Stimulated activated CD4-positive, alpha-beta T cell treated with anti-CD3 and anti-CD28 coated beads, Interleukin-12 subunit alpha, Interleukin-12 subunit beta, amount 100 ng/mL, for 48 hours (primary cell): ENCODE measurements around the gene CNDP2.
"Not testable (repeated sequence)": the region's sequence is repeated elsewhere in the genome, so short reads cannot be mapped to it uniquely, and the experiment has no call there.

Source experiments
- DNase-seq, 3 donors: peaks; one replicate each; pipeline ENCODE4 v3.0.0-alpha.2; 2020; ENCODE audit warnings: low read depth in 2 of 3, low spot score in 1 of 3

The CNDP2 gene

GRCh38 chr18:74516271-74517235, 20.4 kb downstream of the CNDP2 start:
- DNase-seq, result no peak

DNA sequence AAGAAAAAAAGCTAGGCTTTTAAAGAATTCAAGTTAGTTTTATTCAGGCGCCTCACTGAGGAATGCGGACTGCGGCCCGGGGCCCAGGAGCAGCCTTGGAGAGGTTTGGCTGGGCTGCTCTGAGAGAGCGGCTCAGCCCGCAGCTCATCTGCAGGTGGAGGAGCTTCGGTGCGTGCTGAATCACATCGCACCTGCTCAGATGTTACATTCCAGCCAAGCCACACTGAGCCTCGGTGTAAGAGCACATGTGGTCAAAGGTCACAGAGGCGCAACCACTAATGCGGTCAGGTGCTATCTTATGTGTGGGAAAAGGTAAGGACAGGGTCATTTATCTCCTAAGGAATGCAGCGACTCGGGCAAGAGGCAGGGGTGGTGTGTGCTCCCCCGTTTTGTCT, 21.1 kb downstream of the CNDP2 start:
- no peak for DNase-seq

DNA sequence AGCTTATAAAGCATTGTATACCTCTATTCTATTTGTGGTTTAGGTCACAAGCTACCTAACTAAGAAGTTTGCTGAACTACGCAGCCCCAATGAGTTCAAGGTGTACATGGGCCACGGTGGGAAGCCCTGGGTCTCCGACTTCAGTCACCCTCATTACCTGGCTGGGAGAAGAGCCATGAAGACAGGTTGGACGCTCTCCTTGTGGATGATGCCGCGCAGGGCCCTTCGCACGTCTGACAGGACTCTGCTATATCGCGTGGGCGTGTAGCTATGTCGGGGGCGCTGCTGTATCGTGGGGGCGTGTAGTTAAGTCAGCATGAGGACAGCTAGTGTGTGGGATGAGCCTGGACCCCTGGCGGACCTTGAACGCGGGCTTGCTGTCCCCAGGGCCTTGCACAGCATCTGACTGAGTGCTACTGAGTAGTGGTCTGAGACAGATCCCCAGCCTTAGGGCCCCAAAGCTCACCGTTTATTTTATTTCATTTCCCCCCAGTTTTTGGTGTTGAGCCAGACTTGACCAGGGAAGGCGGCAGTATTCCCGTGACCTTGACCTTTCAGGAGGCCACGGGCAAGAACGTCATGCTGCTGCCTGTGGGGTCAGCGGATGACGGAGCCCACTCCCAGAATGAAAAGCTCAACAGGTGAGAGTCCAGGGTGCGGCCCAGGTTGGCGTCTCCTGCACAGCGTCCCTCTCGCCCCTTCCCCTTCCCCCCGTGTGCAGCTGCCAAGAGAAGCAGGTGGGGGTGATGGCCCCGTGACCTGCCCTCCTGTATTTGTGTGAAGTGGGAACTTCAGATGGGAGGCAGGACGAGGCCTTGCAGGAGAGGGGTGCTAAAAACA, 22.5 kb downstream of the CNDP2 start:
- DNase-seq, result no peak

GRCh38 chr18:74519320-74520095, 23.3 kb downstream of the CNDP2 start:
- no peak for DNase-seq

GRCh38 chr18:74520096-74520833, 24.1 kb downstream of the CNDP2 start:
- no peak for DNase-seq

DNA sequence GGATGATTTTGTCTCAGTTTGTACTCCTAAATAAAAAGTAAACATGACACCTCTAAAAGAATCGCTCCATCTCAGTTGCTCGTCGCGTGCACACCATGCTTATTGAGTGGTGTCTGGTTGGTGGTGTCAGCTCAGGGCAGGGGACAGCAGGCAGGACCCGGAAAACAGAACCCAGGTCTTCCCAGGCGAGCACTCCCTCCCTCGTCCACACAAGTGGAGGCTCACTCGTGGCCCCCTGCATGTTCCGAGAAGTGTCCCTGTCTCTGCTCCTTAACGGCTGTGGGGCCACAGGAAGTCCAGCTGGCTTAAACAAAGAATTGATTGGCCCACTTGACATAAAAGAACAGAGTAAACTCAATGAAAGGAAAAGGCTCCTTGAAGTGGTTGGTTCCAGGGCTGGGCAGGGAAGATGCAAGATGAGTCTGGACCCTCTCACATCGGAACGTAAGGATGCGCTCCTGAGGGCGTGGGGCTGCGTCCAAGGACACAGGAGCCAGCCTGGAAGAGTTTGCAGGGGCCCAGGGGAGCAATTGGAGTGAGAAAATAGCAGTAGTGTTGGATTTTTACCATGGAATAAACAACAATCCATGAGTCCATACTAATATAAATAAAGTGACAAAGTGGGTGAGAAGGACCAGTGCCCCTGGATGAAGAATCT, 25.0 kb downstream of the CNDP2 start:
- DNase-seq, result no peak

- no peak for DNase-seq
Measured at GRCh38 chr18:74522635-74523548, 26.7 kb downstream of the CNDP2 start.

- no peak for DNase-seq
Measured at GRCh38 chr18:74524097-74524496, 27.9 kb downstream of the CNDP2 start.

DNA sequence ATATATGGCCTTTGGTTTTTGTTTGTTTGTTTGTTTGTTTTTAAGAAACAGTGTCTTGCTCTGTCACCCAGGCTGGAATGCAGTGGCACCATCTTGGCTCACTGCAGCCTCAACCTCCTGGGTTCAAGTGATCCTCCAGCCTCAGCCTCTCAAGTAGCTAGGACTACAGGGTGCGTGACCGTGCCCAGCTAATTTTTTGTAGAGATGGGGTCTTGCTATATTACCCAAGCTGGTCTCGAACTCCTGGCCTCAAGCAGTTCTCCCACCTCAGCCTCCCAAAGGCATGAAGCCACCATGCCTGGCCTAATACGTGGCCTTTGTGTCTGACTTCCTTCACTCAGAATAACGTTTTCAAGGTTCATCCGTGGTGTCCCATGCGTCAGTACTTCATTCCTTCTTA, 28.8 kb downstream of the CNDP2 start:
- not testable (repeated sequence) for DNase-seq

- DNase-seq, result no peak
Measured at GRCh38 chr18:74525741-74526140, 29.6 kb downstream of the CNDP2 start.

- DNase-seq, result no peak
Measured at GRCh38 chr18:74526488-74526887, 30.3 kb downstream of the CNDP2 start.

GRCh38 chr18:74528478-74528877, 32.3 kb downstream of the CNDP2 start:
- DNase-seq, result no peak

GRCh38 chr18:74528913-74529312, 32.8 kb downstream of the CNDP2 start:
- DNase-seq, result no peak

DNA sequence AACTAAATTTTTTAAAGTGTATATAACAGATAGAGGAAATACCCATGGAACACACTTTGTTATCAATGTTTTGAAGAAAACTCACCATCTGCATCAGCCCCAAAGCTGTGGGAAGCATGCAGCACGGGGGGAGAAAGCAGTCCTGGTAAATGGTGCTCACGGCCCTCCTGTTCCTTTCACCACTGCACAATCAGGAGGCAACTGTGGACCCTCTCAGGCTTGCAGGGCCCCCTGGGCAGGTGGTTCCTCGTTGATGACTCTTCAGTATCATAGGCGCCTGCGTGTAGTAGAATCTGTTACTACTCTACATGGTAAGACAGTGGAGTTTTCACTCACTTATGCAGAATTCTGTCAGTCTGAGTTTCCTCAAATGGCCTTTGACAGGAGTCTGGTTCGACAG, 33.2 kb downstream of the CNDP2 start:
- no peak for DNase-seq

DNA sequence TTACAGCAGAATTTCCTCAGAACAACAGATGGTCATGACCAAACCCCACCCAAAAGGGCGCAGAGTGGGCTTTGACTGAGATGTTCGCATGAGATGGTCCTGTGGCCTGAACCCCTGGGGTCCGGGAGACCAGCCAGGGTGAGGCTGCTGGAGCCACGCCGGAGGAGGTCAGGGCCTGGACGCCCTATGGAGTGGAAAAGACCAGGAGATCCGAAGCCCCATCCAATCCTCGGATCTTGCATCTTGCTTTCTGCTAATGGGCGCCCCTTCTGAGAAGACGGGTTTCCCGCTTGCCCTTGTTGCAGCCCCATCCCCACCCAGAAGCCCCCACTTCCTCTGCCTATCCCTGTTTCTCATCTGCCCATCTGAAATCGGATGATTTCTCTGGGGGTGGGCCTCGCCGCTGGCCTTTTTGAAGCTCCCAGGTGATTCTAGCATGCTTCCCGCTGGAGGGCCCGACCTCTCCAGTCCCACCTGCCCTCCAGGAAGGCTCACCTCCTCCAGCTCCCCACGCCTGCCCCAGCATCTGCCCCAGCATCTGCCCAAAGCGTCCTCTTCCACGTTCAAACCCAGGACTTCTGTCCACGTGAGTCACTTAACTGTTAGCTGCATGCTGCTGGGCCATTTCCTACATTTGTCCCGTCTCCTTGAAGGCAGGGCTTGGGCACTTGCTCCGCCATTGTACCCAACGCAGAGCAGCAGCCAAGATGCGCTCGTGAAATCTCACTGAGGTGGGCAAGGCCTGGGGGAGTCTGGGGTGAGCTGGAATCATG, 33.8 kb downstream of the CNDP2 start:
- DNase-seq, result no peak

DNA sequence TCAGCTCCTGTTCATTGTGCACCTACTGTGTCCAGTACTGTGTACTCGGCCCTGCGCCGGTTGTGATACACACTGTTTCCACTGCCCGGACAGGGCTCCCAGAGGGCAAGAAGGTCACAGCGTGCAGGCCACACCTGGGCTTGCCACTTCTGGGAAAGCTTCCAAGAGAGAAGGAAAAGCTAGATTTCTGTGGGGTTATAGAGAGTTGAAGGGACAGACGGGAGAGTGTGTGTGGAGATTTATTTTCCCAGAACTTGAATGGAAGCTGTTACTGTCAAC, 34.4 kb downstream of the CNDP2 start:
- DNase-seq, result no peak

DNA sequence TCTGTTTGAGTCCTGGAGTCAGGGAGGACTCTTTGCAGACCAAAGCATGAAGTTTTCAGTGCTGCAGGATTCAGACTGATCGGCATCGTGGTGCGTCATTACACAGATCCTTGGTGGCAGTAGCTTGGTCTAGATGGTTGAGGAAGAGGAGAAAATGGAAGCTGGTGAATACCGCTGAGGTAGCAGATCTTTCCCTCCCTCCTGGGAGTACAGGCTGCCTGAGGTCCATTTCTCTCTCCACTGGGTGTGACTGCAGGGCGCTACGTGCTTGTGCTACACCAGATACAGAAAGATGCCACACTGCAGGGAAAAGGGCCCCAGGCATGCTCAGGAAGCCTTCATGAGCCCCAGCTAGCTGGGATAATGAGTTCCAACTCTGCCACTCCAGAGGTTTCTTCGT, 34.9 kb downstream of the CNDP2 start:
- DNase-seq, result no peak

GRCh38 chr18:74532511-74533025, 36.4 kb downstream of the CNDP2 start:
- DNase-seq, result no peak
